ENCODE measurements around the gene BCAR1. TPM values are rescaled to one million over a fixed set of nuclear protein-coding genes. Genes with fewer than 3 reads are reported as not detected.
"Not testable (repeated sequence)": the region's sequence is repeated elsewhere in the genome, so short reads cannot be mapped to it uniquely, and the experiment has no call there.

BCAR1 gene
- total RNA-seq, 1 donor: under 0.01 TPM

- not testable (repeated sequence) for DNase-seq (ENCODE audit: low read depth in 2 of 3, low spot score in 2 of 3)
Observed at GRCh38 chr16:75240633-75241032, 10.8 kb downstream of the BCAR1 start.

GRCh38 chr16:75239542-75240122, 11.8 kb downstream of the BCAR1 start:
- no peak for DNase-seq (ENCODE audit: low read depth in 2 of 3, low spot score in 2 of 3)

- no peak for DNase-seq (ENCODE audit: low read depth in 2 of 3, low spot score in 2 of 3)
Observed at GRCh38 chr16:75238853-75239541, 12.4 kb downstream of the BCAR1 start.

GRCh38 chr16:75238132-75238852, 13.1 kb downstream of the BCAR1 start:
- DNase-seq (ENCODE audit: low read depth in 2 of 3, low spot score in 2 of 3): no peak

GRCh38 chr16:75237398-75238131, 13.9 kb downstream of the BCAR1 start:
- DNase-seq (ENCODE audit: low read depth in 2 of 3, low spot score in 2 of 3): no peak

- no peak for DNase-seq (ENCODE audit: low read depth in 2 of 3, low spot score in 2 of 3)
Observed at GRCh38 chr16:75236736-75237397, 14.6 kb downstream of the BCAR1 start.

- DNase-seq (ENCODE audit: low read depth in 2 of 3, low spot score in 2 of 3): no peak
Observed at GRCh38 chr16:75236232-75236631, 15.2 kb downstream of the BCAR1 start.

- no peak for DNase-seq (ENCODE audit: low read depth in 2 of 3, low spot score in 2 of 3)
Observed at GRCh38 chr16:75235721-75236193, 15.7 kb downstream of the BCAR1 start.

GRCh38 chr16:75234856-75235696, 16.3 kb downstream of the BCAR1 start:
- no peak for DNase-seq (ENCODE audit: low read depth in 2 of 3, low spot score in 2 of 3)

- DNase-seq (ENCODE audit: low read depth in 2 of 3, low spot score in 2 of 3): no peak
Observed at GRCh38 chr16:75233611-75233938, 17.8 kb downstream of the BCAR1 start.

GRCh38 chr16:75231570-75231969, 19.9 kb downstream of the BCAR1 start:
- no peak for DNase-seq (ENCODE audit: low read depth in 2 of 3, low spot score in 2 of 3)

- DNase-seq (ENCODE audit: low read depth in 2 of 3, low spot score in 2 of 3): no peak
Observed at GRCh38 chr16:75230471-75231110, 20.8 kb downstream of the BCAR1 start.

GRCh38 chr16:75229172-75230031, 22.0 kb downstream of the BCAR1 start:
- DNase-seq (ENCODE audit: low read depth in 2 of 3, low spot score in 2 of 3): no peak

- DNase-seq (ENCODE audit: low read depth in 2 of 3, low spot score in 2 of 3): no peak
Observed at GRCh38 chr16:75228143-75228976, 23.1 kb downstream of the BCAR1 start.

GRCh38 chr16:75227361-75228142, 23.9 kb downstream of the BCAR1 start:
- no peak for DNase-seq (ENCODE audit: low read depth in 2 of 3, low spot score in 2 of 3)

GRCh38 chr16:75226550-75227360, 24.7 kb downstream of the BCAR1 start:
- DNase-seq (ENCODE audit: low read depth in 2 of 3, low spot score in 2 of 3): no peak

Measured in hematopoietic multipotent progenitor cell (in vitro differentiated cells).